ENCODE results near the gene FGA. TPM values are rescaled to one million over a fixed set of nuclear protein-coding genes. Genes with fewer than 3 reads are reported as not detected.

Gene FGA
- total RNA-seq, 4 donors from 2014 or later: not detected

DNA sequence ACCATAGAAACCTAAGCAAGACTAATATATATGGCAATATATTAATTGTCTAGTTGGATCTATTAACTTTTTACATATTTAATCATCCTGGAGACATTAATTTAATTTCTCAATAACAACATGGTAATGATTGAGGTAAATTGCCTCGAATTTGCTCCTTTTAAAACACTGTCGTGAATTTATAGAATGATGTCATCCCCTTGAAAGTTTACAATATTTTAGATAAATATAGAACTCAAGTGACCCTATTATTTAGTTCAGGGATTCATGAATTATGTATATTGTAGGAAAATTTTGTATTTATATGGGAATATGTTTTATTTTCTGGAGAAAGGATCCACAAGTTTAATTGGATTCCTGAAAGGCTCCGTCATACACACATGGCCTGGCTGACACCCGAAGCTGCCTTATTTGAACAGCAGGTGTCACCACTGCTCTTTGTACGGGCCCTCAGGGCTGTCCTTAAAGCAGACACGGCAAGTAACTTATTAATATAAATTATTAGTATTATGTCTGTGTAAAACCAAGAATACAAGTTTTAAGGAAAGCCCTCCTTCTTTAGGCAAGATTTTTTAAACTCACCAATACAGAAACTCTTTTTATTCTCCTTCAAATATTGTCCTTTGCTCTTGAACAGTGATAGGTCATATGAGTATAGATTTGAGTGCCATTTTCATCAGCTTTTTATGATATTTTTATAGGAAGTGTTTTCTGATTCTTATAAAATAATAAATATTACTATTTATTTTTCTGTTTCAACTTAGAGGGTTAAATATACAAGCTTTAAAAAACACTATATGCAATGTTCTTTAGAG, 38.5 kb downstream of the FGA start:
- Histone ChIP-seq H3K27me3 (no peaks in the 10 kb centered on the region), H3K36me3 (no peaks in the 10 kb centered on the region), H3K4me1 (peaks cover 10 to 15% of the 10 kb centered on the region in 2 donors), H3K9me3 (no peaks in the 10 kb centered on the region), H3K27ac (no peak overlapping the region), H3K4me3 (replicated peaks in 1 of 3) (no peak overlapping the region)
- intact Hi-C loops (cut with DNase I): loop anchor here (10.0 kb wide), 1 partner anchor 47 kb away; no protein-coding TSS in a partner anchor
- DNase-seq: peak; percentile 73 to 76
- WGBS, 2 donors: 27 to 31% methylated on average over 6 of the region's 6 CpGs
- TF ChIP-seq, protein P1, sequence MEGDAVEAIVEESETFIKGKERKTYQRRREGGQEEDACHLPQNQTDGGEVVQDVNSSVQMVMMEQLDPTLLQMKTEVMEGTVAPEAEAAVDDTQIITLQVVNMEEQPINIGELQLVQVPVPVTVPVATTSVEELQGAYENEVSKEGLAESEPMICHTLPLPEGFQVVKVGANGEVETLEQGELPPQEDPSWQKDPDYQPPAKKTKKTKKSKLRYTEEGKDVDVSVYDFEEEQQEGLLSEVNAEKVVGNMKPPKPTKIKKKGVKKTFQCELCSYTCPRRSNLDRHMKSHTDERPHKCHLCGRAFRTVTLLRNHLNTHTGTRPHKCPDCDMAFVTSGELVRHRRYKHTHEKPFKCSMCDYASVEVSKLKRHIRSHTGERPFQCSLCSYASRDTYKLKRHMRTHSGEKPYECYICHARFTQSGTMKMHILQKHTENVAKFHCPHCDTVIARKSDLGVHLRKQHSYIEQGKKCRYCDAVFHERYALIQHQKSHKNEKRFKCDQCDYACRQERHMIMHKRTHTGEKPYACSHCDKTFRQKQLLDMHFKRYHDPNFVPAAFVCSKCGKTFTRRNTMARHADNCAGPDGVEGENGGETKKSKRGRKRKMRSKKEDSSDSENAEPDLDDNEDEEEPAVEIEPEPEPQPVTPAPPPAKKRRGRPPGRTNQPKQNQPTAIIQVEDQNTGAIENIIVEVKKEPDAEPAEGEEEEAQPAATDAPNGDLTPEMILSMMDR (IDR thresholded peaks at IDR 0.05): peak; percentile 37 to 89 (median 70)
- no peak for TF ChIP-seq POLR2A (IDR thresholded peaks at IDR 0.05)

DNA sequence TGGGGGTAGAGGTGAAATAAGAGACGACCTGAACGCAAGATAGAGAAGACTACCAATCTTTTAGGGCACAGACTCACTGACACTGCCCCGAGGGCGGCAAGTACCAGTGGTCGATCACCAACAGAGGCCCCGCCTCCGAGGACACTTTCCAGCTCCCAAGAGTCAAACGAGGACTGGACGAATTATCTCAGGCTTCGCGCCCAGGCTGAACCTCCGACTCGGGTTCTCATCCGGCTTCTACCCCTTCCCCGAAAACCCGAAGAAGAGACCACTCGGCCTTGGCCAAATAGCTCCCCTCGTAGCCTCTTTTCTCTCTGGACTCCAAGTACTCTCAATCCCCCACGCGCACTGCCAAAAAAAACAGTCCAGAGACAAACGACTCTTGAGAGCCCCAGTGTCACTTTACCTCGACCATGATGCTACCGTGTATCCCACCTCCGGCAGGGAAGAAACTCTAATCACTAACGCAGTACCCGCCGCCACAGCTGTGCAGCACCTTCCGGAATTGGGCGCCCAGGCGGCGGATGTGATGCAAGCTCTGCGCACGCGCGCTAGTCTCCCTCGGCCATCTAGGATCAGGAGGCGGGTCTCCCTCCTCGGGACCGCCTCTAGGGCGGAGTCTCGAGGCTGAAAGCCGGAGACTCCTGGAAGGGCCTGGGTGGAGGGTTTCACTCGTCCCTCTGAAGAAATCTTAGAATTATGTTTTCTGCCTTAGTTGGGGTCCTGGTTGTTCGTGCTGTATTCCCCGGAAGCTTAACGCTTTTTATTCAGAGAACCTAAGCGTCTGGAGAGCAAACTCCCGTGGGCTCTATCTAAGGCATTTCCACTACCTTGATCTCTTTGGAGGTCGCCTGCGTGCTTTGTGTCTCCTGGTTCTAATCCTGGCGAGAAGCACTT, 40.4 kb downstream of the FGA start, which contains the start of gene PLRG1:
TSS of gene PLRG1 (minus strand) at position 507 of the 897 bp plus-strand sequence. CDS start at position 415, 92 bp downstream.
- peak; percentile 97 to 98 for DNase-seq
- H3K9me3 ChIP-seq: no peaks in the 10 kb centered on the region
- no peaks in the 10 kb centered on the region for H3K27me3 ChIP-seq
- peaks cover 11 to 16% of the 10 kb centered on the region in 2 donors for H3K36me3 ChIP-seq
- intact Hi-C loops (cut with DNase I): loop anchor here (10.0 kb wide), 1 partner anchor 45 kb away; no protein-coding TSS in a partner anchor
- TF ChIP-seq POLR2A (IDR thresholded peaks at IDR 0.05): peak; percentile 10 to 88
- TF ChIP-seq, protein P1 (IDR thresholded peaks at IDR 0.05): peak in 4 of 6 experiments; percentile 26 to 60 (median 48)
- H3K27ac ChIP-seq: peak within 1 kb of the TSS; percentile 46 to 83 (median 70)
- 1% methylated on average over 37 to 49 of the region's 51 CpGs for WGBS, 2 donors
- peak within 1 kb of the TSS; percentile 11 to 91 (median 52) for H3K4me3 ChIP-seq (replicated peaks in 1 of 3)
- H3K4me1 ChIP-seq: peaks cover 10 to 15% of the 10 kb centered on the region in 2 donors

DNA sequence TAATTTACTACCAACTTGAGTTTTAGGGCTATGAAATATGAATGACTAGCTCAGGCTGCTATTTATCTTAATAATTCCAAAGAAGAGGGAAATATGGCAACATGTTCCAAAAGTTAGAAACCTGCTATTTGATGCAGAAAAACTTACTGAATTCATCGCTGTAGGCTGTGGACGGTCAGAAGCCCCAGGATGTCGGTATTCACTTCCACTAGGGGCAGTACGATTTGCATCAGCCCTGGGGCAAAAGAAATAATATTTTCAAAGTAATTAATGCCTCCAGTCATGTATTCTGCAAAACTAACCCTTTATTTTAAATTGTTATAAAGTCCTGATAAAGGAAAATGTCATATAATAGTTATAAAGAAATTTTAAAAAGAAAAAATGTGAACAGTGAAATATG, 44.9 kb downstream of the FGA start:
- Histone ChIP-seq H3K36me3 (peaks cover 43 to 53% of the 10 kb centered on the region in 2 donors), H3K4me3 (replicated peaks in 1 of 3) (no peak overlapping the region), H3K27ac (no peak overlapping the region), H3K27me3 (no peaks in the 10 kb centered on the region), H3K4me1 (peaks cover 10 to 15% of the 10 kb centered on the region in 2 donors), H3K9me3 (no peaks in the 10 kb centered on the region)
- TF ChIP-seq, protein P1 (IDR thresholded peaks at IDR 0.05): no peak
- TF ChIP-seq POLR2A (IDR thresholded peaks at IDR 0.05): no peak
- intact Hi-C loops (cut with DNase I): no loop called here
- no peak for DNase-seq
- 86 to 87% methylated on average over 4 of the region's 4 CpGs for WGBS, 2 donors

DNA sequence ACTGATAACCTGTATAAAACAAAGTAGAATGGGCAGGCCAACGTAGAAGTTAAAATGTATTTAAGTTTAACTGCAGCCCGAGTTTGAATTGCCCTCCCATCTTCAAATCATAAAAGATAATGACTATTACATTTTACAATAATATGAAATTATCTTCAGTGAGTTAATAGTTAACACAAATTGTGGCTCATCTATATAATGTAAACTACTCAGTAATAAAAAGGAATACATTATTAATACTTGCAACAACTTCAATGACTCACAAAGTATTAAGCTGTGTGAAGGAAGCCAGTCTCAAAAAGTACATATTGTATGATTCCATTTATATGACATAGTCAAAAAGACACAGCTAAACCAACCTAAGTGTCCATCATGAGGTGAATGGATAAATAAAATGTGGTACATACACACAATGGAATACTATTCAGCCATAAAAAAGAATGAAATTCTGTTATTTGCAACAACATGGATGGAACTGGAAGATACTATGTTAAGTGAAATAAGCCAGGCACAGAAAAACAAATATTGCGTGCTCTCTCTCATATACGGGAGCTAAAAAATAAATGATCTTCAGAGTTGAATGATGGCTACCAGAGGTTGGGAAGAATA, 48.2 kb downstream of the FGA start:
- H3K36me3 ChIP-seq: peaks cover 72 to 84% of the 10 kb centered on the region in 2 donors
- WGBS, 2 donors: 95 to 98% methylated on average over 4 of the region's 4 CpGs
- intact Hi-C loops (cut with DNase I): no loop called here

More for the DNA sequence above, 48.2 kb downstream of the FGA start:
- no peaks in the 10 kb centered on the region for H3K27me3 ChIP-seq
- TF ChIP-seq POLR2A (IDR thresholded peaks at IDR 0.05): no peak
- TF ChIP-seq, protein P1 (IDR thresholded peaks at IDR 0.05): no peak
- H3K4me3 ChIP-seq (replicated peaks in 1 of 3): no peak overlapping the region
- H3K9me3 ChIP-seq: no peaks in the 10 kb centered on the region
- H3K27ac ChIP-seq: no peak overlapping the region
- H3K4me1 ChIP-seq: no peaks in the 10 kb centered on the region
- no peak for DNase-seq

Small RNAs within 50 kb of the gene (small RNA-seq; reads per million reads assigned to genes)
- not detected for gene RNU6-1285P

Other genes with a start within 250 kb of the FGA start
- gene DCHS2, start 98.9 kb downstream of the FGA start, total RNA-seq: 1 to 10 TPM in 1 of 4 donors, under 1 TPM in 3; 0.40 to 1.4 (median 0.61) TPM
- 10 to 100 TPM; 50.3 to 69.9 (median 63.5) TPM for gene PLRG1, start 40.3 kb downstream of the FGA start, total RNA-seq
- gene FGB, start 27.7 kb downstream of the FGA start, total RNA-seq: under 1 TPM in 1 of 4 donors, not detected in 3; 0.94 TPM
- not detected for gene FGG, start 21.9 kb upstream of the FGA start, total RNA-seq
- gene LRAT, start 153.3 kb upstream of the FGA start, total RNA-seq: 10 to 100 TPM in 1 of 4 donors, 1 to 10 TPM in 3; 5.8 to 14.4 (median 7.1) TPM
- 1 to 10 TPM in 3 of 4 donors, under 1 TPM in 1; 0.27 to 2.2 (median 1.2) TPM for gene RBM46, start 190.5 kb upstream of the FGA start, total RNA-seq

Measured in thyroid gland (tissue), 4 donors.